GM21381 (cell line): ENCODE measurements around the gene POU3F1.

ENCODE experiments used
- ATAC-seq: cut with Tn5 transposase; IDR thresholded peaks from one replicate; pipeline ENCODE4 v1.9.1; 2021; ENCODE audit warnings: mild to moderate bottlenecking, moderate library complexity; ENCODE audit not compliant: unreplicated experiment

POU3F1 gene

DNA sequence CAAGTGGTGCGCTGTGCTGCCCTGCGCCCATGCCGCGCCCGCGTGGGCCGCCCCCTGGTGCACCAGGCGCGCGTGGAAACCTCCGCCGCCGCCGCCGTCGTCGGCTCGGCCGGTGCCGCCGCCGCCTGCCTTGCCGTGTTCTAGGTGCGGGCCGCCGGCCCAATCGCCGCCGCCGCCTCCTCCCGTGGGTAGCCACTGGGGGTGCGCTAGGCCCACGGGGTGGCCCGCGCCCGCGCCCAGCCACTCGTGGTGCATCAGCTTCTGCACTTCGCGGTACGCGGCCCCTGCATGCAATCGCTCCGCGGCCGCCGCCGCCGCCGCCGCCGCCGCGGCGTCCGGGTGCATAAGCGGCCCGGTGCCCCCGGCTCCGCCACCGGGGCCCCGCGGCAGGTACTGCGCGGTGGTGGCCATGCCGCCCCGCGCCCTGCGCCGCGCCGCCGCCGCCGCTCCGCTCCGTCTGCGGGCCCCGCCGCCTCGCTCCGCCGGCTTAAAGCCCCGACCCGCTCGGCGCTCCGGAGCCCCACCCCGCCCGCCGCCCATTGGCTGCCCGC lies at the start of gene POU3F1:
POU3F1 (minus strand) TSS at position 461 of the 551 bp plus-strand sequence; CDS start at position 411, 50 bp downstream.
- peak; percentile 16 for ATAC-seq

DNA sequence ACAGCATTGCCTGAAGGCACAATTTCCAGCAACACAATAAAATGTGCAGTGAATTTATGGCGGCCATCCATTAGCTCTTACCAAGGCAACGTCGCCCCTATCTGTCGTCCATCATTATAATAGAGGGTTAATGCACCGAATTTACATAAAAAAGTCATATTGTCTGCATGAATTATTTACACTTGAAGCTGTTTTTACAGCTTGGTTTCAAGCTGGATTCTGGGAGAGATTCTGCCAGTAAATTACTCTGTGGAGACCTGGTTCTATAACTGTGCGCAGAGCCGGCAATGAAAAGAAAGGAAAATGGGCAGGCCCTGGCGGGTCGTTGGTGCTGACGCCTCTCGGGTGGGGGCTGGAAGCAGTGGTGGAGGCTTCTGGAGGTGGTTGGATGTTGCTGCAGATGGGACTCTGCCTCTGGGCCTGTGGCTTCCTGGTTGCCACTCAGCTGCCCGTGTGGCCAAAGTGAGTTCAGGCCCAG lies 48.9 kb upstream of the POU3F1 start:
- no peak for ATAC-seq

DNA sequence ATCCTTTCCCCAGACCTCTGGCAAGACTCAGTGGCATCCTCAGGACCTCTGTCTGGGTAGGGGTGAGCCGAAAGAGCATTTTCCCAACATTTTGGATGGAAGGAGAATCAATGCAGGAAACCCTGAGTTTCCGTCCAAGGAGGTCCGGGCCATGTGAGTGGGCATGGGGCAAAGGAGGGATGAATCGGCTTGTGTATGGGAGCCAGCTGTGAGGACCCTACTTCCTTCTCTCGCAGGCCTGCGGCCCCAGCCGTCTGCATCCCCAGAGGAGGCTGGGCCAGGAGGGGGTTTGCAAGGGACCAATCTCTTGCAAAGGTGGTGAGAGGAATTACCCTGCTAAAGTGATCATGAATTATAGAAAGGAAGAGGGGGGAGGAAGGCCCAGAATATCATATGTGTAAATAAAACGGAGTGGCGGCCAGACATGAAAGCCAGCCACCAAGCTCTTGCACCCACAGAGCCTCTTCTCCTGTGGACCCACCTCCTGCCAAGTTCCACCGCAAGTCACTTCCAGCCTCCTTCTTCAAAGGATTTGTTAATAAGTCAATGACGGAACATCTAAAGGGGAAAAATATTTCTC lies 48.2 kb upstream of the POU3F1 start:
- ATAC-seq = no peak

DNA sequence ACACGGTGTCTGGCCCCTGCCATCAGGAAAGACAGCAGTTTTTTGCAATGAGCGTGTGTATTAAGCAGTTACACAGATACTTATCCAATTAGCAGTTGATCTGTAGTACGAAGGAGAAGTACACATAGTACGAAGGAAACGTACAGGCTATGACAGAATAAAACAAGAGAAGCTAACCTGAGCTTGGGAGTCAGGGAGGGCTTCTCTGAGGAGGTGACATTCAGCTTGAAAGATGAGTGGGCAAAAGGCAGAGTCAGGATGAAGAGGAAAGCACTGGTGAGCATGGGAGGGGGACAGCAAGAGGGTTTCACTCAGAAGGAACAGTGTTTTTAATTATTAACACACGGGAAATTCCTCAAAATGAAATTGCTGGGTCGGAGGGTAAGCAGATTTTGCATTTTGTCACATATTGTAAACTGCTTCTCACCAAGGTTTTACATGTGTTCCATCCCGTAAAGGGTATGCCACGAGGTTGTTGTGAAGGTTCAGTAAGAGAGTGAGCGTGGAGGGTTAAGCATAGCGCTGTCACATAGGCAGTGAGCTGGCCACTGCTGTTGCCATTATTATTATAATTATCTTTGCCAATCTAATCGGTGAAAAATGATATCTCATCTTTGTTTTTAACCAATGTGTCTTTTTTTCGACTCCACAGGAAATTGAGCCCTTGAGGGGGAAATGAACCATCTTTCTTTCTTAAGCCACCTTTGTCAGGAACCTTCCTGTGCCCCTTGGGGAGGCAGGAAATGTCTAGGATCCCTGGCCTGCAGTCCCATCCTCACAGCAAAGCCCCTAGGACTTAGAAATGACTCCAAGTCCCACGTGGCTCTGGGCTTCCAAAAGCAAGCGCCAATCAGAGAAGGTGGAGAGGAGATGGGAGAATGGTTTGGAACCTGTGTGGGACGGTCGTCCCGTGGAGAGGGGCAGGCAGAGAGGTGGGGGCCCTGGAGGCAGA lies 47.3 kb upstream of the POU3F1 start:
- ATAC-seq = no peak

DNA sequence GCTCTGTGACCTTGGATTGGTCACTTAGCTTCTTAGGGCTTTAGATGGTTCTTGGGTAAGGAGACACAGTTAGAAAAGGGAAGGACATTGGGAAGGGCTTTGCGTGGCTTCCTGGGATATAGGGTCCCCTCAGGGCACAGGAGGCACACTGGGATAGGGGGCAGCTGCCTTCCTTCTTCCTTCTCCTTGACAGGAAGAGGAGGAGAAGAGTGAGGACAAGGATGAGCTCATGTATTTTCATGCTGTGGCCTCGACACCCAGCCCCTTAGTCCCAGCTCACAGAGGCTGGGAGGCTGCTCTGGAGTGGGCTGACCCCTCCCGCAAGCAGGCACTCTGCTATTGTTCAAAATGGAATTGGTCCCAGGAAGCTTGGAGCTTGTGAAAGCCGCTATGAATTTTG lies 45.7 kb upstream of the POU3F1 start:
- no peak for ATAC-seq

DNA sequence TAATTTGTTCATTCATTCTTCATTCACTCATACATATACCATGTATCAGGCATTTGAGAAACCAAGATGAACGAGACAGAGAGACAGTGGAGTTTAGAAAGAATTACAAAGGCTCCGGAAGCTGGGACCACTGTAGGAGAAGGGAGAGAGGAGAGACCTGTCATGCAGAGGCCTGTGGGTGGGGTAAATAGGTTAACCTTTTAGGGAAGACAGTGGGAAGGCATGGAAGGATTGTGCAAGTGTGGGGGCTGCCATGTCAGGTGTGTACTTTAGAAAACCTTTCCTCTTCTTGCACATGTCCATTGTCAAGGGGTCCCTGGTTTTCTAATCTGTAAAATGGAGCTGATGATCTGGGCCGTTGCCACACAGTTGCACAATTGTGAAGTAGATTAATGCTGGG lies 44.2 kb upstream of the POU3F1 start:
- no peak for ATAC-seq

DNA sequence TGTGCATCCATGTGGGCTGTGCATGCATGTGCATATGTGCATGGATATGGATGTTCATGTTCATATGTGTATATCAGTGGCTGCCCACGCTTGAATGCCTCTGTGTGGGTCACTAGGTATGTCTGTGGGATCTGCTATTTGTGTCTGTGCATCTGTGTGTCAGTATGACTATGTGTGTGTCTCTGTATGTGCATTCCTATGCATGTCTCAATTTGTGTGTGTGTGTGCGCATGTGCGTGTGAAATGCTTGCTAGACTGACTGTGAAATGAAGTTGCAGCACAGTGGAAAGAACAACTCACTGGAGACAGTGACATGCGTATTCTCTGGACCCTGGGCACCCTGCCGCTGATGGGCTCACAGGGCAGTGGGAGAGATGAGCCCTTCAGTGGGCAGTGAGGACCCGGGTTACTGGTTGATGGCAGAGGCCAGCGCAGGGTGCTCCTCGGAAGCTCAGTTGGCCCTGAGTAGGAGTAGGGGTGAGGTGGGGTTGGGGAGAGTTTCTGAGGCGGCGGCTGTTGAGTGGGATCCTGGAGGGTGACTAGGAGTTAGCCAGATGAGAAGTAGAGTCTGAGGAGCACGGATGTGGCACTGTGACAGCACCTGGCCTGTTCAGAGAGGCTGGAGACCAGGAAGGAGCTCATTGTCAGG lies 43.2 kb upstream of the POU3F1 start:
- ATAC-seq = no peak

DNA sequence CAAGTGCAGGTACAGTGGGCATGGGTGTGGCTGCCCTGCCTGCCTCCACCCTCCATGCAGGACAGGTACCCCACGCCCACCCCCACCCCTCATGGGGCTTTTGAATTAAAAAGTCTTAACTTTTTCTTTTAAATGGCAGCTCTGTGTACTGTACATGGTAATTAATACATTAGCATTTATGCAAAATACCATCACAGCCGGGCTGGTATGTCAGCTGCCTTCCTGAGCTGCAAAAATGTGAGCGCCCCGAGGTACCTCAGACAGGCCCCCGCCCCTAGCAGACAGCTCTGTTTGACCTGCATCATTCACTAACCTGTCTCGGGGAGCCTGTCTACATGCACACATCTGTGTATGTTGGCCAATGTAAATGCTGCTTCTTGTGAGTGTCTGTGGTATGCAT lies 42.2 kb upstream of the POU3F1 start:
- no peak for ATAC-seq

DNA sequence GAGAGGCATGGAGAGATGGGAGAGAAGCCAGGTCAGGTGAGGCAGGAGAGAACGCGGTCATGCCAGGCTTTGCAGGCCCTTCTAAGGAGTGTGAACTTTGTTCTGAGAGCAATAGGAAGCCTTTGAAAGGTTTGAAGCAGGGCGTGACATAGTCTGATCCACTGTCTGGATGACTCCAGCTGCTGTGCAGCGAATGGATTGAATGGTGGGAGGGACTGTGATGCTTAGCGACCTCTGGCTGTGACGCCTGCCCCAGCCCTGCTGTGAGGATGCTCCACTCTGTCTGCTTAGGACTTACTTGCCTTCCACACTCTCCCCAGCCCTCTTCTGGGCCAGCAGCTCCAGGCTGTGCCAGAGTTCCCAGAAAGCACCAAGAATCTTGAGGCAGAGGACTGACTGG lies 41.8 kb upstream of the POU3F1 start:
- ATAC-seq = no peak

DNA sequence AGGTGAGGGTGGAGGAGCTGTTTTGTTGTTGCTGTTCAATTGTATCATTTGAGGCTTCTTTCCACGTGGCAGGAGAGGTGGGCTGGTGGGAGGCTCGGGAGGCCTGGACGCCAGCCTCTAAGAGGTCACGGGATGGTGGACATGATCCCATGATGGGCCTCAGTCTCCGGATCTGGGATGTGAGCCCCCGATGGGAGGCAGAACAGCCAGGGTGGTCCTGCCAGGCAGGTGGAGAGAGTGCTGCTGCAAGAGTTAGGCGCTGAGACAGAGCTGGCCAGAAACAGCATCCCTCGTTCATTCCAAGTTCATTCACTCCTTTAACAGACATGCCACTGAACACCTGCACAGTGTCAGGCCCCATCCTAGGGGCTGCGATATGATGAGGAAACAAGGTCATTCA lies 41.1 kb upstream of the POU3F1 start:
- ATAC-seq = no peak

DNA sequence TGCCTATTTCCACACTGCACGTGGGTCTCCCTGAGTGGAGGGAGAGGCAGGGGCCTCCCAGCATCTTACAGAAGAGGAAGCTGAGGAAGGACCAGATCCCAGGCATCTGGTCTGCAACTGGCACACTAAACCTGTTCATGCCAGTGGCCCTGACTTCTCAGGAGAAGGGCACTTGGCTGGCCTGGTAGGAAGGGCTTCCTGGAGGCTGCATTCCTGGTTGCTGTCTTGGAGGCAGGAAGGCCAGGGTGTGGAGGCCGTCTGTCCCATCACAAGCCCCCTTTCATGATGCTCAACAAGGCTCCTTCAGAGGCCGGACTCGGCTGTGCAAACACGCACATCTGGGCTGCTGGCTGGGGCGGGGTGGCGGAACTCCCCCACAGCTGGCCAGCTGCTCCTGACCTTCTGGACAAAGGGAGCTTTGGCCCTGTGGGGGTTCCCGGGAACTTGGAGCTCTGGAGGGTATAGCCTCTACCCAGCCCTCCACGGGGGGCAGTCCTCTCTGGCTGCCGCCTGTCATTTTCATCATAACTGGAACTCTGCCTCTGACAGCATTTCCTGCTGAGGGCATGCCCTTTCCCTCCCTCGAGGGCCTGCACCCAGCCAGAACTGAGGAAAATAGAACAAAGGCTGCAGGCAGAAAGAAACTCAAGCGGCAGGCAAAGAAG lies 39.2 kb upstream of the POU3F1 start:
- ATAC-seq = no peak

DNA sequence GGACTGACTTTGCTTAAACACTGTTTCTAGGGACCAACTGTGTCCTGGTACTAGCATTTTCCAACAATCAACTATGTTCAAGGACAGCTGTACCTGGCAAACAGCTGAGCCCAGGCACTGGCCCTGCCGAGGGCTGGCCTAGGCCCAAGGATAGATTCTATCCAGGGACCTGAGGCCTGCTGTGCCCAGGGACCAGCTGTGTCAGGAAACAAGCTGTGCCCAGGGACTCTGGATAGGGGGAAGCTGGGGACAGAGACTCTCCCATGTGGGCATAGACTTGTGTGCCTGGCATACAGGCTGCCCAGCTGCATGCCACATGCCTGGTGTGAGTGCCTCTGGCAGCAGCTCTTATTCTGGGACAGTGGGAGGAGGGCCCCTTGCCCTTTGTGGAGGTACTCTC lies 38.1 kb upstream of the POU3F1 start:
- ATAC-seq = no peak

DNA sequence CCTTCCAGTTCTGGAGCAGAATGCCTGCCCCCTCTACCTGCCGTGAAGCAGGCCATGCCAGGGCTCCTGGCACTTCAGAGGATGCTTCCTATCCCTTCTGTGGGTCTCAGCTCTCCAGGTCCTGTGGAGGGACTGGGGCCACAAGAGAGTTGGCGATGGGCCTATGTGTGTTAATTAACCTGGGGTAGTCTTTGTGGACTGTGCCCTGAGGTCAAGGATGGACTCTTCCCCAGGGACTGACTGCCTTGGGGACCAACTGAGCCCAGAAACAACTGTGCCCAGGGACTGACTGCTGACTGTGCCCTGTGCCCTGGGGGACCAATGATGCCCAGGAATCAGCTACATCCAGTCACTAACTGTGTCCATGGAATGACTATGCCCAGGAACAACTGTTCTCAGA lies 37.5 kb upstream of the POU3F1 start:
- no peak for ATAC-seq

DNA sequence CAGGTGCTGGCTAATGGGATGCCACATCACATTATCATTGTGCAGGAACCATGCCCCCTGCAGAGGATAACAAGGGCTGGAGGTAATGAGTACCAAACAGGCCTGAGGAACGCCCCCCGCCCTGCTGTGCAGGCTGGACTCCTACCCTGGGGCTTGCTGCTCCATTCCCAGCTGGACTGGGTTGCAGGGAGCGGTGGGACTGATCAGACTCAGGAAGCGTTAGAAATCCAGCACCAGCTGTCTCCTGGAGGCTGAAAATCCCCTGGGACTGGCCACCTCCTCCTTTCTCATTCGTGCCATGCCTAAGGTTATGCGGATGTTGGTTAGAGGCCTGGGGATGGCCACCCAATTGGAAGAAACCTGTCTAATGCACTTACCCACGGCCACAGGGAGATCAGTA lies 36.9 kb upstream of the POU3F1 start:
- ATAC-seq = no peak

DNA sequence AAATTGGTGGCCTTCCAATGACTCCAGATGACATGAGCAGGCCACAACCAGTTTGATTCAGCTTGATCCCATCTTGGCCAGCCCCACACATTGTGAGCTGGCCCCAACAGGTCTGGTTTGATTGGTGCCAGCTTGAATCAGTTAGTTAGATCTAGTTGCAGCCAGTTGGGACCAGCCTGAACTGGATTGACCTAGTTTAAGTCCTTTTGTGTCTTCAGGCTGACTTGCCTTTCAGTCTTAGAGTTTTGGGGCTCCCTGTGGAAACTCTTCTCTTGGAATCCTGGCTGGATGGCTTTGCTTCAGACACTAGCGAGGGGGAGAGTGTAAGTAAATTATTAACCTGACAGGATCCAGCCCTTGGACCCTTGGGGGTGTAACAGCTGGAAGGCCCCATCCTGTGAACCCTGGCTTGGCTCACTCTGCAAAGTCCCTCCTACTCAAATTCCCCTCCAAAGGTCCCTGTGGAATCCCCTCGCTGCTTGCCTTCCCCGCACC lies 36.2 kb upstream of the POU3F1 start:
- ATAC-seq = no peak

DNA sequence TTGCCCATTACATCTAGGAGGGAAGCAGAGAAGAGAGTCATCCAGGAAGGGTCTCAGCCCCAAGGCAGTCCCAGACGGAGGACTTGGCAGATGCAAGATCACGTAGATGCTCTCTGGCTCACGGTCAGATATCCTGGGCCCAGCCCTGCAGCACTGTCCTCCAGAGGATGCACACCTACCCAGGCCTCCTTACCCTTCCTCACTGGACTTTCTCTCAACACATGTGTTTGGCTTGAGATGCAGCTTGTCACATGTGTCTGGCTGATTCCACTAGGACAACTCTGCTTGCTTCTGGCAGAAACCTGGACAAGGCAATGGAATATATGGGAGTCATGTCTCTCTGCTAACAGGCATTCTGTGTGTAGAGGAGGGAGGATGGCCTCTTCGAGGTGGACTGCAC lies 32.4 kb upstream of the POU3F1 start:
- ATAC-seq = no peak

DNA sequence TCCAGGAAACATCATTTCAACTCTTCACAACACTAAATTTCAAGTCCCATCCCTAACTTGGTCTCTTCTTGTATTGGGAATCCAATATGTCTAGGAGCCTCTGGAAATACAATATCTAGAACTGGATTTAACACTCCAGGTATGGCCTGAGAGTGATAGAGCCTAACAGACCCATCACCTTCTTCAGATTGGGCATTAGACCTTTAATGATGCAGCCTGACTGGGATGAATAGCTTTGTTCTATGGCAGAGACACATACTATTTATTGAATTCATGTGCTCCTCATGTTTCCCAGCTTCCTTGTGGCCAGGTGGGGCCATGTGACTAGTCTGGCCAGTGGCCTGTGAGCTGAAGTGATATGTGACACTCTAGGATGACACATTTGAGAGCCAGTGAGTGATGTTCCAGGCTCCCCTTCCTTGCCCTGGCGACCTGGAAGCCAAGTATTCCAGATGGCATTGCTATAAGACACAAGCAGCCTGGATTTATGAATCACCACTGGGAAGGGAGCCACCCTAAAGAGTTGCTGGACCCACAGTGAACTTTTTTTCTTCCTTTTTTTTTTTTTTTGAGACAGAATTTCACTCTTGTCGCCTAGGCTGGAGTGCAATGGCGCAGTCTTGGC lies 31.0 kb upstream of the POU3F1 start:
- no peak for ATAC-seq

DNA sequence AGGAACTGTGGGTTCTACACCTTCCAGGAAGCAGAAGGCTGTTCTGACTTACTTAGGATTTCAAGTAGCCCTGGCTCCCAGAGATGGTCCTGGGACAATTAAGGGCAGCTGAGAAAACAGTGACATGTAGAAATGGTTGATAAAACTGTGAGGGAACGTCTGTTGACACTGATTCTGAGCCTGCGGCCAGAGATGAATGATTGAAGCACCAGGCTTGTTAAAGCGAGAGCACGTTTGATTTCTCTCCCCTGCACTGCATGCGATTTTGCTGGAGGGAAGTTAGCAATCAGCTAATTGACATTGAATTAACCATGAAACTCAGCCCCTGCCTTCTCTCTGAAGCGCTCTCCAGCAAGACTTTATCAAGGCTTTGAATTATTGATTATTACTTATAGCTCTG lies 29.9 kb upstream of the POU3F1 start:
- no peak for ATAC-seq

DNA sequence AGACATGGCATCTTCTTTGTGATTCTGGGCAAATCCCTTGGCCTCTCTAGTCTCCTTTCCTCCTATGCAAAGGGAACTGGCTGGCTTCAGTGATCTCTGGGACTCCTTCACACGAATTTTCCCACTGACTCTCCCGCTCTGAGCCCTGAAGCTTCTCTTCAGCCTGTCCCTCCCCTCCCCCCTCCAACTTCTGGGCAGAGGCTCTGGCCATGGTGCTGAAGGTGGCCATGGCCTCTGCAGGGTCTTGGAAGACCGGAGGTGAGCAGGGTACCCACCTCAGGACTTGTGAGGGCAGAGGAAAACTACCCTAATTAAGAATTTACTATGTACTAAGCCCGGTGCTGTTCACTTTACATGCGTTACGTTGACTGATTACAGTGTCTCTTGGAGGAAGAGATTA lies 29.4 kb upstream of the POU3F1 start:
- ATAC-seq = no peak

DNA sequence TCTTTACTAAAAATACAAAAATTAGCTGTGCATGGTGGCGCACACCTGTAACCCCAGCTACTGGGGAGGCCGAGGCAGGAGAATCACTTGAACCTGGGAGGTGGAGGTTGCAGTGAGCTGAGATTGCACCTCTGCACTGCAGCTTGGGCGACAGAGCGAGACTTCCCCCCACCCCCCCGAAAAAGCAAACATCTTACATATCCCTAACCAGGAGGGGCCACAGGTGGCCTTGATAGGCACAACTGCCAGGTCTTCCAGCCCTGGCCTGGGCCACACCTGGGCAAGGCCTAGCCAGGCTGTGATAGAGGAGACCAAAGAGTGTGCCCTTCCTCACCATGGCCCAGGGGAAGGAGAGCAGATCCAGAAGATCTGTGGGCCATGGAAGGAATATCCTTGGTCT lies 28.6 kb upstream of the POU3F1 start:
- no peak for ATAC-seq
